Heart left ventricle (tissue), 16 donors: ENCODE results near the gene DOK1. TPM values are rescaled to one million over a fixed set of nuclear protein-coding genes. Genes with fewer than 3 reads are reported as not detected.

ENCODE experiments used
- ATAC-seq, 4 donors: fragments of 200-7000 bp; cut with Tn5 transposase; one replicate each; pipeline ENCODE4 v1.9.1; 2020 to 2022; ENCODE audit warnings: moderate library complexity in 4 of 4, mild to moderate bottlenecking in 3 of 4, moderate number of reproducible peaks in 1 of 4
- DNase-seq, 5 donors: peaks; one replicate each; pipeline ENCODE4 v3.0.0-alpha.2; 2020
- H3K27ac ChIP-seq, 12 donors: fragments of 200-600 bp; sonication (generic) in 4 of 12; one replicate each; pipeline versions ENCODE4 v1.5.0 to v1.8.0; 2016 to 2022; ENCODE audit warnings: mild to moderate bottlenecking in 2 of 12
- H3K27me3 ChIP-seq, 9 donors: fragments of 200-600 bp; sonication (generic) in 2 of 9; one replicate each; pipeline versions ENCODE4 v1.5.1 to v1.8.0; 2016 to 2022; ENCODE audit warnings: mild to moderate bottlenecking in 3 of 9
- H3K36me3 ChIP-seq, 9 donors: fragments of 200-600 bp; sonication (generic) in 2 of 9; one replicate each; pipeline versions ENCODE4 v1.5.0 to v1.8.0; 2018 to 2022; ENCODE audit warnings: mild to moderate bottlenecking in 2 of 9
- H3K4me1 ChIP-seq, 12 donors: fragments of 200-600 bp; sonication (generic) in 4 of 12; one replicate each; pipeline versions ENCODE4 v1.5.0 to v1.8.0; 2016 to 2022; ENCODE audit warnings: mild to moderate bottlenecking in 3 of 12
- H3K4me3 ChIP-seq, 12 donors: fragments of 200-600 bp; sonication (generic) in 4 of 12; one replicate each; pipeline versions ENCODE4 v1.5.0 to v1.8.0; 2017 to 2022; ENCODE audit warnings: mild to moderate bottlenecking in 9 of 12, moderate library complexity in 4 of 12
- H3K9me3 ChIP-seq, 12 donors: fragments of 200-600 bp; sonication (generic) in 4 of 12; one replicate each; pipeline versions ENCODE4 v1.5.0 to v1.8.0; 2016 to 2022; ENCODE audit warnings: mild to moderate bottlenecking in 1 of 12
- CTCF ChIP-seq, 12 donors: fragments of 200-600 bp; sonication (generic) in 4 of 12; IDR thresholded peaks; one replicate each; pipeline versions ENCODE4 v1.5.0 to v1.8.0; 2018 to 2022; ENCODE audit warnings: antibody characterized with exemption in 12 of 12, mild to moderate bottlenecking in 5 of 12
- POLR2A ChIP-seq, 2 donors: fragments of 450-650 bp; IDR thresholded peaks; one replicate each; pipeline ENCODE4 v1.6.1; 2017; ENCODE audit warnings: antibody characterized with exemption in 2 of 2, mild to moderate bottlenecking in 2 of 2, moderate library complexity in 2 of 2
- WGBS, 4 donors: extraction: QIAGEN DNeasy Blood & Tissue Kit in 2 of 4; methylation state at CpG; one replicate each; pipeline versions ENCODE4 v1.1.5 to v1.1.7; 2013 to 2018; 5-methylcytosine and 5-hydroxymethylcytosine counted together
- intact Hi-C, 10 donors: fragments of 100-400 bp; cut with DNase I; formaldehyde crosslinking; loops; one replicate each; pipeline versions ENCODE4 v1.11.1 to v1.14.2; 2022
- polyA plus RNA-seq, 2 donors: library from polyadenylated mRNA; stranded (reverse); fragments of 200-250 nt; gene quantifications; one replicate each; pipeline ENCODE4 v1.2.3, GENCODE V29; 2013
- total RNA-seq, 9 donors: library from RNA; depleted of rRNA in 2 of 9; stranded (reverse); fragments of >200 nt in 2 of 9; fragmentation: NEBNext Ultra II Directional in 3 of 9; extraction: Animal tissue kit (Norgen Biotek cat#: 25700) in 3 of 9; gene quantifications; one replicate each; pipeline versions ENCODE4 v1.1.0 to v1.2.4, GENCODE V29; 2016 to 2023
- donor health status: ischemic (EF 13 %, LVEDD 7.1; RV severe dilation, severe dysfunction).
- donor health status: healthy with polysubstance abuse.
- donor health status: DM: no; HTN: yes; CAD: no.
- donor health status: DM: no; HTN: no; CAD: no.
- donor health status: ischemic (EF 25% LVEDD 6.9; RV normal size, moderate dysfunction).
- donor health status: ischemic (EF 25% LVEDD 5.7; RV mildly dilated, moderate dysfunction).
- donor health status: healthy.
- donor health status: DM: yes; HTN: yes; CAD: no.
- donor health status: ischemic (EF 35%, LVEDD 5.7; RV mildly dilated, moderate dysfunction).
- donor health status: nonischemic (EF 11% LVEDD 7.7; RV severe dilation, severe dysfunction).
- donor health status: DM: yes; HTN: yes; CAD: no.
- donor health status: PGD.
- donor health status: ischemic (EF 29% LVEDD 5.4; RV normal size, mild dysfunction).
- donor health status: nonischemic (EF 23%, LVEDD 6.1; RV moderate dilation, normal function).

Gene DOK1
- total and polyA plus RNA-seq, 11 donors, result 2.4 to 11.6 (median 4.8) TPM

- ATAC-seq, result no peak
- intact Hi-C loops, result loop anchor here in 7 of 10 donors (2.0 to 10.0 kb wide), 9 partner anchors 54 to 764 kb away; partner anchors contain the start of genes CCDC142 (in 2 of the 7), PCGF1 (in 2 of the 7), TTC31 (in 2 of the 7) and STAMBP (in 1 of the 7)
- H3K27me3 ChIP-seq, result peaks cover 0 to 43% (median 11%) of the 10 kb centered on the region in 9 donors
- H3K27ac ChIP-seq, result no peak overlapping the region
- H3K4me1 ChIP-seq, result peaks cover 0 to 30% (median 0%) of the 10 kb centered on the region in 12 donors
- H3K36me3 ChIP-seq, result no peaks in the 10 kb centered on the region
- WGBS, 4 donors, result 57 to 65% (median 61%) methylated on average over 2 of the region's 2 CpGs
- no peak overlapping the region for H3K4me3 ChIP-seq
- DNase-seq, result no peak
- H3K9me3 ChIP-seq, result no peaks in the 10 kb centered on the region
- TF ChIP-seq CTCF (IDR thresholded peaks at IDR 0.05) (no peak), POLR2A (IDR thresholded peaks at IDR 0.05) (no peak)
These were observed 34.1 kb downstream of the DOK1 start for GRCh38 chr2:74588664-74589063.

GRCh38 chr2:74593826-74594772, 39.6 kb downstream of the DOK1 start:
- DNase-seq (no peak), ATAC-seq (no peak)
- H3K27me3 ChIP-seq, result peaks cover 0 to 78% (median 19%) of the 10 kb centered on the region in 9 donors
- H3K27ac ChIP-seq, result no peak overlapping the region
- TF ChIP-seq CTCF (IDR thresholded peaks at IDR 0.05), result no peak
- no peaks in the 10 kb centered on the region for H3K4me1 ChIP-seq
- intact Hi-C loops, result no loop called here
- no peaks in the 10 kb centered on the region for H3K36me3 ChIP-seq
- H3K9me3 ChIP-seq, result no peaks in the 10 kb centered on the region
- 69 to 74% (median 72%) methylated on average over 4 of the region's 4 CpGs for WGBS, 4 donors
- no peak overlapping the region for H3K4me3 ChIP-seq

DNA sequence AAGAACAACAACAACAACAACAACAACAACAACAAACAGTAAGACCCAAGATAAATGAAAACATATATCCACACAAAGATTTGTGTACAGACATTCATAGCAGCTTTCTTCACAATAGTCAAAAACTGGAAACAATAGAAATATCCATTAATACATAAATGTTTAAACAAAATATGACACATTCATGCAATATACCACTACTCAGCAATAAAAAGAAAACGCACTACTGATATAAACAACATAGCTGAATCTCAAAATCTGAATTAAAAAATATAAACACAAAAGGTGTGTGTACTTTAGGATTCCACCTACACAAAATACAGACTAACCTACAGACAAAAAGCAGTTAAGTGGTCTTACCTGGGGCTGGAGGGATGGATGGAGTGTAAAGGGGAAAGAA, 42.1 kb downstream of the DOK1 start:
- Histone ChIP-seq H3K4me1 (no peaks in the 10 kb centered on the region), H3K27me3 (peaks cover 0 to 81% (median 22%) of the 10 kb centered on the region in 9 donors), H3K36me3 (no peaks in the 10 kb centered on the region), H3K27ac (no peak overlapping the region), H3K9me3 (no peaks in the 10 kb centered on the region), H3K4me3 (no peak overlapping the region)
- no peak for TF ChIP-seq CTCF (IDR thresholded peaks at IDR 0.05)
- no peak for TF ChIP-seq POLR2A (IDR thresholded peaks at IDR 0.05)
- ATAC-seq (no peak), DNase-seq (no peak)
- intact Hi-C loops, result no loop called here
- WGBS, 4 donors, result 62 to 73% (median 64%) methylated on average over 1 of the region's 1 CpG

GRCh38 chr2:74597410-74597809, 42.9 kb downstream of the DOK1 start:
- 44 to 60% (median 50%) methylated on average over 1 of the region's 1 CpG for WGBS, 4 donors
- no peak for ATAC-seq
- Histone ChIP-seq H3K27me3 (peaks cover 0 to 79% (median 22%) of the 10 kb centered on the region in 9 donors), H3K36me3 (no peaks in the 10 kb centered on the region), H3K27ac (no peak overlapping the region), H3K9me3 (no peaks in the 10 kb centered on the region), H3K4me3 (no peak overlapping the region), H3K4me1 (peaks cover 0 to 2% (median 0%) of the 10 kb centered on the region in 12 donors)
- no peak for DNase-seq
- TF ChIP-seq POLR2A (IDR thresholded peaks at IDR 0.05) (no peak), CTCF (IDR thresholded peaks at IDR 0.05) (no peak)
- intact Hi-C loops, result no loop called here
